Activated T-cell treated with anti-CD3 and anti-CD28 coated beads, Interleukin-2, amount 50 U/mL, for 24 hours (primary cell): ENCODE data around the gene ACRV1.

ENCODE experiments used
- DNase-seq: peaks from one replicate; pipeline ENCODE4 v3.0.0-alpha.2; 2020
- H3K27ac Mint-ChIP-seq: 2 replicates; pipeline ENCODE4 v1.8.0; 2020; ENCODE audit warnings: mild to moderate bottlenecking, mixed read lengths
- H3K27me3 Mint-ChIP-seq: 2 replicates; pipeline ENCODE4 v1.8.0; 2020; ENCODE audit warnings: mixed read lengths
- H3K36me3 Mint-ChIP-seq: 2 replicates; pipeline ENCODE4 v1.8.0; 2020; ENCODE audit warnings: low read depth, mixed read lengths
- H3K4me1 Mint-ChIP-seq: 2 replicates; pipeline ENCODE4 v1.8.0; 2020; ENCODE audit warnings: low read depth, mixed read lengths
- H3K4me3 Mint-ChIP-seq: 2 replicates; pipeline ENCODE4 v1.8.0; 2020; ENCODE audit warnings: mild to moderate bottlenecking, moderate library complexity, mixed read lengths
- H3K9me3 Mint-ChIP-seq: 2 replicates; pipeline ENCODE4 v1.8.0; 2020; ENCODE audit warnings: mixed read lengths

The ACRV1 gene

GRCh38 chr11:125625630-125626287 lies 54.9 kb downstream of the ACRV1 start:
- Mint-ChIP-seq H3K27ac (peak overlapping the region; percentile 98), H3K4me3 (peak overlapping the region; percentile 92), H3K9me3 (no peaks in the 10 kb centered on the region), H3K4me1 (peaks cover 25% of the 10 kb centered on the region), H3K36me3 (peaks cover 90% of the 10 kb centered on the region), H3K27me3 (no peaks in the 10 kb centered on the region)
- DNase-seq, result peak; percentile 92

- Mint-ChIP-seq H3K27me3 (no peaks in the 10 kb centered on the region), H3K4me1 (peaks cover 25% of the 10 kb centered on the region), H3K36me3 (peaks cover 92% of the 10 kb centered on the region), H3K27ac (peak overlapping the region; percentile 98), H3K4me3 (peak overlapping the region; percentile 92), H3K9me3 (no peaks in the 10 kb centered on the region)
- no peak for DNase-seq
These were observed 55.4 kb downstream of the ACRV1 start for GRCh38 chr11:125625225-125625629.

GRCh38 chr11:125624756-125625213 lies 55.9 kb downstream of the ACRV1 start, which contains the start of gene CHEK1:
TSS of gene CHEK1 (plus strand) at chr11:125625163. CDS start at chr11:125626769, 1,606 bp downstream.
- no peaks in the 10 kb centered on the region for H3K9me3 Mint-ChIP-seq
- no peak for DNase-seq
- H3K27me3 Mint-ChIP-seq, result no peaks in the 10 kb centered on the region
- peaks cover 25% of the 10 kb centered on the region for H3K4me1 Mint-ChIP-seq
- peak within 1 kb of the TSS; percentile 98 for H3K27ac Mint-ChIP-seq
- peaks cover 92% of the 10 kb centered on the region for H3K36me3 Mint-ChIP-seq
- H3K4me3 Mint-ChIP-seq, result peak within 1 kb of the TSS; percentile 92

GRCh38 chr11:125623064-125623463 lies 57.6 kb downstream of the ACRV1 start:
- Mint-ChIP-seq H3K27me3 (no peaks in the 10 kb centered on the region), H3K36me3 (peaks cover 95% of the 10 kb centered on the region)

GRCh38 chr11:125621995-125622394 lies 58.7 kb downstream of the ACRV1 start:
- no peak for DNase-seq
- Mint-ChIP-seq H3K9me3 (no peaks in the 10 kb centered on the region), H3K4me1 (peaks cover 16% of the 10 kb centered on the region), H3K27ac (peak overlapping the region; percentile 22), H3K36me3 (peaks cover 95% of the 10 kb centered on the region), H3K27me3 (no peaks in the 10 kb centered on the region), H3K4me3 (no peak overlapping the region)

More at GRCh38 chr11:125623064-125623463, 57.6 kb downstream of the ACRV1 start:
- H3K9me3 Mint-ChIP-seq, result no peaks in the 10 kb centered on the region
- H3K4me3 Mint-ChIP-seq, result no peak overlapping the region
- H3K4me1 Mint-ChIP-seq, result peaks cover 25% of the 10 kb centered on the region
- H3K27ac Mint-ChIP-seq, result peak overlapping the region; percentile 41
- DNase-seq, result no peak
